ENCODE results near the gene RHO.
A peak's percentile ranks its signal among the peaks of the same experiment; 100 is the strongest.

RHO gene

DNA sequence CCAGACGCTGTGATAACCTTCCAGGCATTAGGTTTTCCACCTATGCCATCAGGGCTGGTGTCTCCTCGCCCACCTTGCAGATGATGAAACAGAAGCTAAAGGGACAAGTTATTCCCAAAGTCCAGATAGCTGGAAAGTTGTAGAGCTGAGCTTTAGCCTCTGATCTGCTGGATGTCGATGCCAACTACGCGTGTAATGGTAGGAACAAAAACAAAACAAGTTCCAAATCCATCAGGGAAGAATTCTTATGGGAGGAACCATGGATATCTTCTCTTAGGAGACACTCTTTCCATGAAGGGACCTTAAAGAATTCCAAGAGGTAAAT is 28.1 kb upstream of the RHO start:
- no peak overlapping the region for H3K4me3 Mint-ChIP-seq
- H3K27ac Mint-ChIP-seq, result no peak overlapping the region
- peaks cover 35% of the 10 kb centered on the region for H3K36me3 Mint-ChIP-seq (ENCODE audit: low read depth)
- no peak for DNase-seq
- peaks cover 32% of the 10 kb centered on the region for H3K4me1 Mint-ChIP-seq
- H3K9me3 Mint-ChIP-seq, result no peaks in the 10 kb centered on the region
- TF ChIP-seq, protein P1, sequence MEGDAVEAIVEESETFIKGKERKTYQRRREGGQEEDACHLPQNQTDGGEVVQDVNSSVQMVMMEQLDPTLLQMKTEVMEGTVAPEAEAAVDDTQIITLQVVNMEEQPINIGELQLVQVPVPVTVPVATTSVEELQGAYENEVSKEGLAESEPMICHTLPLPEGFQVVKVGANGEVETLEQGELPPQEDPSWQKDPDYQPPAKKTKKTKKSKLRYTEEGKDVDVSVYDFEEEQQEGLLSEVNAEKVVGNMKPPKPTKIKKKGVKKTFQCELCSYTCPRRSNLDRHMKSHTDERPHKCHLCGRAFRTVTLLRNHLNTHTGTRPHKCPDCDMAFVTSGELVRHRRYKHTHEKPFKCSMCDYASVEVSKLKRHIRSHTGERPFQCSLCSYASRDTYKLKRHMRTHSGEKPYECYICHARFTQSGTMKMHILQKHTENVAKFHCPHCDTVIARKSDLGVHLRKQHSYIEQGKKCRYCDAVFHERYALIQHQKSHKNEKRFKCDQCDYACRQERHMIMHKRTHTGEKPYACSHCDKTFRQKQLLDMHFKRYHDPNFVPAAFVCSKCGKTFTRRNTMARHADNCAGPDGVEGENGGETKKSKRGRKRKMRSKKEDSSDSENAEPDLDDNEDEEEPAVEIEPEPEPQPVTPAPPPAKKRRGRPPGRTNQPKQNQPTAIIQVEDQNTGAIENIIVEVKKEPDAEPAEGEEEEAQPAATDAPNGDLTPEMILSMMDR (IDR thresholded peaks at IDR 0.05), result no peak
- no peaks in the 10 kb centered on the region for H3K27me3 Mint-ChIP-seq (ENCODE audit: low read depth, poor library complexity)

DNA sequence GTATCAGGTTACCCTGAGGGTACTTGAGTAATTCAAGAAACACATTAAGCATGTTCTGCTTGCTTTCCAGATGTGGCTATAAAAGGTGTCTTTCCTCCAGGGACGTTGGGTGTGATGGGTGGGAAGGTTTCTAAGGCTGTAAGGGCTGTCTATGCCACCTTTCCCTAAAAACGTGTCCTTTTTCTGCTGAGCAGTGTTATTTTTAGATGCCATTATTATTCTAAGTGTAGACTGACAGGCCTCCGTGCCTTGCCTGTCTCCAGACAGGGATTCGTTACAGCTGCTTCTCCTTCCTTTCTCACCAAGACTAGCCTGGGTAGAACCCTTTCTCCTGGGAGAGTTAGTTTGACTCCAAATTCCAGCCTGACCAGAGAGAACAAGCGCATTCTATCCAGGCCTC is 26.8 kb upstream of the RHO start:
- no peaks in the 10 kb centered on the region for H3K9me3 Mint-ChIP-seq
- H3K36me3 Mint-ChIP-seq (ENCODE audit: low read depth), result peaks cover 37% of the 10 kb centered on the region
- no peak for DNase-seq
- no peaks in the 10 kb centered on the region for H3K27me3 Mint-ChIP-seq (ENCODE audit: low read depth, poor library complexity)
- H3K27ac Mint-ChIP-seq, result peak overlapping the region; percentile 63
- H3K4me3 Mint-ChIP-seq, result no peak overlapping the region
- H3K4me1 Mint-ChIP-seq, result peaks cover 32% of the 10 kb centered on the region
- TF ChIP-seq, protein P1 (IDR thresholded peaks at IDR 0.05), result no peak

DNA sequence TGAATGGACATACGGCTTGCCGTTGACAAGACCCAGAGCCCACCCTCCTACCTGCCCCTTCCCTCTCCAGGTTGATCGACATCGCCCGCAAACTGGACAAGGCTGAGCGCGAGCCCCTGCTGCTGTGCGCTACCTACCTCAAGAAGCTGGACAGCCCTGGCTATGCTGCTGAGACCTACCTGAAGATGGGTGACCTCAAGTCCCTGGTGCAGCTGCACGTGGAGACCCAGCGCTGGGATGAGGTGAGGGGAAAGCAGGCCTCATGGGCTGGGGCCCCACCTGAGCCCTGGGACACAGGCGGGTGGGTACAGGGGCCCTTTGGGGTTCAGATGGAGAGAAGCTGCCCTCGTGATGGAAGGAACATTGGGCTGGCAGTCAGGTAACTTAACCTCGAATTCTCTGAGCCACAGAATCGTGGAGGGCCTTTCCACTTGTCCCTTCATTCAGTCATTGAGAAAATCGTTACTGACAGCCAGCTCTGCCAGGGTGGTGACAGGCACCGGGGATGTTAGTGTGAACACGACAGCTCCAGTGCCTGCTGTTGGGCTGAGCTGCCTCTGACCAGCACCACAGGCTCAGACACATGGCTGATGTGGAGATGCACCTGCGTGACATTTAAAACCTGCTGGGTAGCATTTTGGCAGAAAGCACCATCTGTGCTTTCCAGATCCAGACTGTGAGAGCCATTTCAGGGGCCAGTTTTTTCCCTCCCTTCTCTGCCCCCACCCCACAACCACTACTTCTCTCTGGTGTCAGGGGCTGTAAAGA is 25.6 kb upstream of the RHO start:
- Mint-ChIP-seq H3K9me3 (no peaks in the 10 kb centered on the region), H3K4me1 (peaks cover 29% of the 10 kb centered on the region), H3K27ac (no peak overlapping the region), H3K27me3 (ENCODE audit: low read depth, poor library complexity) (no peaks in the 10 kb centered on the region), H3K4me3 (no peak overlapping the region), H3K36me3 (ENCODE audit: low read depth) (peaks cover 40% of the 10 kb centered on the region)
- no peak for DNase-seq
- TF ChIP-seq, protein P1 (IDR thresholded peaks at IDR 0.05), result no peak

DNA sequence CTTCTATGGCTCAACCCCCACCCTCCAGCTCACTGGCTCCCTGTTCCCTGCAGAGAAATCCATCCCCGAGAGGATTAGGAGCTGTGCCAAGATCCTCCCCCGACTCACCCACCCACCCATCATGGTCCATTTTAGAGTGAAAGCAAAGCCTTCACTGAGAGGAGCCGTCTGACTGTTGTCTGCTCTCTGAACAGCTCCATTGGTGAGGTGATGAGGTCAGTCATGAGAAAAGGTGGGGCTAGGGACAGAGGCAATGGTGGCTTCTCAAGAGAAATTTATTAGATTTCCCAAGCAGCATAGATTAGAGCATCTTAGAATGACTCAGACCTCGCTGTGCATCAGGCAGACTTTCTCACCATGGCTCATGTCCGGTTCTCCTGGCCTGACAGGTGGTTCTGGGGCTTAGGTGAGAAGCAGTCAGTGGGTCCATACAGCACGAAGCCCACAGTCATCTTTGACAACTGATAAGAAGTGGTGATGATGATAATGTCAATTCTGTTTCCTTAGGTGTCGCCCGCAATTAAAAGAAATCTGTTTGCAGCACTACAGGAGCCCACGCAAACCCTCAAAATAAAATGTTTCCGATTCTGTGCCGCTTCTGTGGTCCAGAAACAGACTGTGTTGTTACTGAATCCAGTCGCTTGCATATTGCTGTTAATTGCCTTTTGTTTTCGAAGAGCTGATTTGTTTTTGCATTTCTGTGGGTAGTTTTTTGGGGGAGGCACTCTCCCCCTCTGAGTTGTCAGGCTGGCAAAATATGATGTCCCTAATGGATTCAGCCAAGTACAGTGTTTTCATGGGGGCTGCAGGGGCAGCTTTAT is 24.8 kb upstream of the RHO start:
- H3K36me3 Mint-ChIP-seq (ENCODE audit: low read depth), result peaks cover 44% of the 10 kb centered on the region
- H3K9me3 Mint-ChIP-seq, result no peaks in the 10 kb centered on the region
- H3K4me3 Mint-ChIP-seq, result no peak overlapping the region
- TF ChIP-seq, protein P1 (IDR thresholded peaks at IDR 0.05), result no peak
- no peak overlapping the region for H3K27ac Mint-ChIP-seq
- no peak for DNase-seq
- H3K4me1 Mint-ChIP-seq, result peaks cover 29% of the 10 kb centered on the region
- H3K27me3 Mint-ChIP-seq (ENCODE audit: low read depth, poor library complexity), result peaks cover 3% of the 10 kb centered on the region

DNA sequence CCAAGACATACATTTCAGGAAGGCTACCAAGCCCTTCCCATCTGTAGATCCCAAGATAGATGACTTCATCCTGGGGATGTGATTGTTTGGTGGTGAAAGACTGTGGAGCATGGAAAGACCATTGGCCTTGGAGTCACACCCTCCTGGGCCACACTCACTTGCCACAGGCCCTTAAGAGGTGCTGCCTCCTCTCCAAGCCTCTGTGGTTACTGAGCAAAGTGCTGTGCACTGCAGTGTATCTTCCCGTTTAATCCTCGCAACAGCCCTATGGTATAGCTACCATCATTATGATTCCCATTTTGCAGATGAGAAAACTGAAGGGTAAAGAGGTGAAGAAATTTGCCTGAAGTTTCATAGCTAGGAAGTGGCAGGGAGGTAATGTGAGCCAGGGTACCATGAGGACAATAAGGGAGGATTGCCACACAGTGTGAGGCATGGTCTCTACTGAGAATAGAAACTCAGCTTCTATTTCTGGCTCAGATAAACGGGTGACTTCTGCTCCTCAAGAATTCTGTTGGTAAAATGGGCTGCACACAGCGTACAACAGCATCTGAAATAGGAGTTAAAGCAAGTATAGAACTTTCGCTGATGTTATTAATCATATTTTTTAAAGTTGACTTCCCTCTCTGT is 23.9 kb upstream of the RHO start:
- TF ChIP-seq, protein P1 (IDR thresholded peaks at IDR 0.05), result no peak
- no peak overlapping the region for H3K27ac Mint-ChIP-seq
- peaks cover 45% of the 10 kb centered on the region for H3K36me3 Mint-ChIP-seq (ENCODE audit: low read depth)
- DNase-seq, result no peak
- H3K9me3 Mint-ChIP-seq, result no peaks in the 10 kb centered on the region
- H3K4me1 Mint-ChIP-seq, result peaks cover 23% of the 10 kb centered on the region
- H3K27me3 Mint-ChIP-seq (ENCODE audit: low read depth, poor library complexity), result peaks cover 4% of the 10 kb centered on the region
- no peak overlapping the region for H3K4me3 Mint-ChIP-seq

Measured in nephron progenitor cell (in vitro differentiated cells).